GM18499 (cell line): ENCODE measurements around the gene DUOXA2.
"Not testable (repeated sequence)": the region's sequence is repeated elsewhere in the genome, so short reads cannot be mapped to it uniquely, and the experiment has no call there.

Experiments used
- ATAC-seq: cut with Tn5 transposase; IDR thresholded peaks from one replicate; pipeline ENCODE4 v1.9.1; 2021; ENCODE audit warnings: moderate number of reproducible peaks; ENCODE audit not compliant: insufficient read depth, unreplicated experiment

The DUOXA2 gene

DNA sequence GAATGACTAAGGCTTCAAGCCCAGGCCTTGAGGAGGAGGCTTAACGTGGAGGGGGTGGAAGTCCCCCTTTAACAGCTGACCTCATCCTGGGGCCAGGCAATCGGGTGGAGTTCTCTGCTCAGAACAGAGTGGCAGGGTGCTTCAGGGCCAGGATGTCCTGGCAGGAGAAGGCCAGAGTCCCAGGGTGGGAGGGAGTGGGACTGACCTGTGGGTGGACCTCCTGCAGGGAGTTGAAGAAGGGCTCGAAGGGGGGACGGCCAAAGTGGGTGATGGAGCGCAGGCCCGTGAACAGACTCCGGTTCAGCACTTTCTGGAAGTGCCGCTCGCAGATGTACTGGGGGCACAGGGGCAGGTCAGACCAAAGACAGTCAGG is 19.8 kb upstream of the DUOXA2 start:
- no peak for ATAC-seq

- no peak for ATAC-seq
Observed at GRCh38 chr15:45095661-45096060, 18.5 kb upstream of the DUOXA2 start.

DNA sequence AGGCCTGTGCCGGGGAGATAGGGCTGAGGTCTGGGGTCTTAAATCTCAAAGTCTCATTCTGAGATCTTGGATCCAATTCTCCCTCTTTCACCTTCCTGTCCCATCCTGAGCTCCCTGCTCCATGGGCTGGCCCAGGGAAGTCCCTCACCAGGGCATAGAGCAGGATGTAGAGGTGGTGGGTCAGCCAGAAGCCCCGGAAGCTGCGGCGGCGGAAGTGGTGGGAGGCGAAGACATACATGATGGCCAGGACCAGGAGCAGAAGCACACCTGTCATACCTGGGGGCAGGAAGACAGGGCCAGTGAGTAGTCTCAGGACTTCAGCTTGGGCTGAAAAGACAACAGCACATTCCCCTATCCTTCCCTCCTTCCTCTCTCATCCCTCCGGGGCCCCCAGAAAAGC is 16.7 kb upstream of the DUOXA2 start:
- no peak for ATAC-seq

- no peak for ATAC-seq
Observed at GRCh38 chr15:45099549-45100165, 14.5 kb upstream of the DUOXA2 start.

DNA sequence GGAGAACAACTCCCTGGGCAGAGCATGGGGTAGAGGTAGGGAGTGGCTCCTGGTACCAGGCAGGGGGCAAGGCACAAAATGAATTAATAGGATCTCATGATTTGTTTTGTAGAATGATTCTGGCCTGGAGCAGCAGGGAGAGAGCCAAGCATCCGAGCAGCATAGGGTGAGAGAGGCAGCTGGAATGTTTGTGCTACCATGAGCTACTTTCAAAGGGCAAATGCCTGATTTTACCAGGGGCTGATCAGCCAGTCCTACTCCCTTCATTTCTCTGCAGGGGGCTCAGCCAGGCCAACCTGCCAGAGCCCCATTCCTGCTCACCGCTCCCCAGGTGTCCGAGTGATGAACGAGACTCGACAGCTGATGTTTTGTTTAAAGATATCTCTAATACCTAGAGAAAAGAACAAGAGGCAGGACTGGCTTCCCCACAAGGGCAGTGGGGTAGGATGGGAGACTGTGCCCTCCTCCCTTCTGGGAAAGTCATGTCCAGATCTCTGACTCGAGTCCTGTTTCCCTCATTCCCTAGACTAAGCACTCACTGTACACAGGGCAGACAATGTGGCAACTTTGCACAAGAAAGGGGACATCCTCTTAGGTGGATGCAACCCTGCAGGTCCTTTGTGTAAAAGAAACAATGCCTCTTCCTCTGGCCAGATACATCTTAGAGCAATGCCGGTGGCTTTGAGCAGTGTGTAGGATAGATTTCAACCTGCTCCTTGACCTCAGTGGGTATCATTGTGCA is 13.1 kb upstream of the DUOXA2 start:
- ATAC-seq = no peak

DNA sequence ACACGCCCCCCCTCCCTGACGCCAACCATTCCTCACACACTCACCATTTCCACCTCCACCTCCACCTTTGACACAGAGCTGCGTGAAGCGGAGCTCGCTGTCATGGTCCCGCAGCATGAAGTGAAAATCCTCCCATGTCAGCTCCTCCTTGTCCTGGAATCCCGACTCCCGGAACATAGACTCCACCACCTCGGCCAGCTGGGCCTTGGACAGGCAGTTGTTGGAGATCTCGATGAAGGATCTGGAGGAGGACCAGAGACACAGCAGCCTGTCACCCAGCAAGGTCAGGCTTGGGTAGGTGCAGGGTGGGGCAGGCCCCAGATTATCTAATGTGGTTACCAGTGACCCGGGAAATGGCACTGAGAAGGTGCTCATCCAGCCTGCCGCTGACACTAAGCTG is 12.4 kb upstream of the DUOXA2 start:
- no peak for ATAC-seq

DNA sequence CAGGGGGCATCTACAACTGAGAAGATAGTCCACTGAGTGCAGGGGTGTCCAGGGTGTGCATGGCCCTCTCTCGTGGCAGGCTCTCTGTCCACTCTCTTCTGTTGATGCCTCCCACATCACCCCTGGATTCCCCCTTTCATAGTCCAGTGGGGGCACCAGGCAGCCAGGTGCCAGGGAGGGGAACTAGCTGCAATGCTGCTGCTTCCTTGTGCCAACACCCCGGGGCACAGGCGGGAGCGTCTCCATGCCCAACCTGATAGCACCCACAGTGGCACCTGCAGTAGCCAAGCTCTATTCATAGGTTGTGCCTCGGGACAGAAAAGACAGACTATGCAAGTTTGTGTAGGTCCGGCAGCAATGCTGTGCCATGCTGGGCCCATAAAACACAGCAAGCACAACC is 11.9 kb upstream of the DUOXA2 start:
- no peak for ATAC-seq

DNA sequence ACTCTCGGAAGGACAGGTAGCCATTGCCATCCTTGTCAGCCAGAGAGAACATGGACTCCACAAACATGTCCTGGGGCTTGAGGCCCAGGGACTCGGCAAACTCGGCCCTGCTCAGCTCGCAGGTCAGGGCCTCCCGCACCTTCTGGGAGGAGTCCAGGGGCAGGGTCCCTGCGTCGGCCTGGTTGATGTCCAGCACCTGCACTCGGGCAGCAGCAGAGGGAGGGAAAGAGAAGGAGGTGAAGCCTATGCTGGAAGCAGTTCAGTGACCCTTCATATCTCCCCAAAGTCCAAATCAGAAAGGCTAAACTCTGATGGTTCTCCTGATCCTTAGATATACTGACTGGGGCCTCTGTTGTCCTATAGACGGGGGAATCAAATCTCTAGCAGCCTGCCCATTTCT is 10.0 kb upstream of the DUOXA2 start:
- ATAC-seq = not testable (repeated sequence)

DNA sequence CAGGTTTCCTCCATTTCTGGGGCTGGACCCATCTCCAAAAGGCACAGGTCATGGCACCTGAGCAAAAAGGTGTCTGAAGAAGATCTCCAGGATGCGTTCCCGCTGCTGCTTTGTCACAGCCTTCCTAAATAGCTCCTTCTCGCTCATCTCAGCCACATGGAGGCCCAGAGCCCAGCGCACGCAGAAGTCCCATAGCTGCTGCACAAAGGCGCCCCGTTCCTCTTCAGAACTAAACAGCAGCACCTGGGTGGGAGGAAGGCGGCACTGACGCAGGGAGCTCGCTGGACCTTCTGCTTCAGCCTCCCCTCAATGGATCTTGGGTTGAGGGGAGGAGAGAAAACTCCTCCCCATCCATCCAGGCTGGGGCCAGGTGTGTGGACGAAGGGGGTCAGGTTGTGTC is 8.5 kb upstream of the DUOXA2 start:
- ATAC-seq = no peak

DNA sequence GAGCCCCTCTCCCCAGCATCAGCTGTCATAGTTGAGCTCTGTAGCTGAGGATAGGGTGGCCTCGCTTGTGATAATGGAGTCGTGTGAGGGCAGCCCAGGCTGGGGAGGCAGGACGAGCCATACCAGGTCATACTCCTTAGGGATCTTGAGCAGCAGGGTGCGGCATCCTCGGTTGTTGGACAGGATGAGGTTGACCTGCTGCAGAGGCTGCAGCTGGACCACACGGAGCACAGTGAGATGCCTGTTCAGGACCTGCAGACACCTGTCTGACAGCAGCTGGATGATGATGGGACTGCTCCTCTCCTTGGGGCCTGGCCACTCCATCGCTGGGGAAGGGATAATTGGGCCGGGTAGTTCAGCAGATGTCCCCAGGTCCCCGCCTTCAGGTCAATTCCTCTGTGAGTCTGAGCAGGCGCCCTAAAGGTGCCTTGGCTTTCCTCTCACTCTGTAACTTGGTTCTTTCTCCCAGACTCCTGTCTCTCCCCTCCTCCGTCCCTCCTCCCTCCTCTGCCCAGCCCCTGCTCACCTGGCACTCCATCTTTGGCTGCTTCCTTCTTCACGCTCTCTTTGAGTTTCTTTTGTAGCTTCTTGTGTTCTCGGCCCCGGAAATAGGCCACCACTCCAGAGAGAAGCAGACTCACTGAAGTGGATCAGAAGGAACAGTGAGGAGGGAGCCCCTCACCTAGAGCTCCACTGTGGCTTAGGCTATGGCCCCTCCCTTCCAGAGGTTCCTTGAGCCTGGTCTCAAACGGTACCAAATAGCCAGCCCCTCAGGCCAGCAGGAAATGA is 7.9 kb upstream of the DUOXA2 start:
- ATAC-seq = no peak

DNA sequence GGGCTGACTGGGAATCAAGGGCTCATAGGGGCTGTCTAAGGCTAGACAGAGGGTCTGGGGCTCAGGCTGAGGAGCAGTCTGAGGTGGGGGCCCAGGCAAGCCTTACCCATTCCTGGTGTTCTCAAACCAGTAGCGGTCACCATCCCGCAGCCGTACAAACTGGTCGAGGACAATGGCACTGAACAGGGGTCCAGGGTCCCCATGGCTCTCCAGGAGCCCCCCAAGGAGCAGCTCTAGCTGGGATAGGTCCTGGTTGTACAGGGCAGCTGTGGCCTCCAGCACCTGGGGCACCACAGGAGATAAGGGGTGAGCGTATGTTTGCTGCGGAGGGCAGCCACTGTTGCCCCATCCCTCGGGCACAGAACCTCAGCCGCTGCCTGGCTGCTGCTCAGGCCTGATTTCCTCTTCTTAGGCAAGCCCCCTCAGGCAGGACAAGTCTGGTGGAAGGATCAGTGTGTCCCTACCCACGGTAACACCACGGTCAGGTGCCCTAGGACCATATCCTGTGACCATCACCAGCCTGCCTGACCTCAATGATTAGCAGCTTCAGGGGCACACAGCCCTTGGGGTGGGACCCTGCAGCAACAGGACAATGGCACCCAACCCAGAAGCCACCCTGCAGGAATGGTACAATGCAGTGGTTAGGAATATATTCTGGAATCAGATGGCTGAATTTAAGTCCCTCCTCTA is 6.0 kb upstream of the DUOXA2 start:
- ATAC-seq = no peak

DNA sequence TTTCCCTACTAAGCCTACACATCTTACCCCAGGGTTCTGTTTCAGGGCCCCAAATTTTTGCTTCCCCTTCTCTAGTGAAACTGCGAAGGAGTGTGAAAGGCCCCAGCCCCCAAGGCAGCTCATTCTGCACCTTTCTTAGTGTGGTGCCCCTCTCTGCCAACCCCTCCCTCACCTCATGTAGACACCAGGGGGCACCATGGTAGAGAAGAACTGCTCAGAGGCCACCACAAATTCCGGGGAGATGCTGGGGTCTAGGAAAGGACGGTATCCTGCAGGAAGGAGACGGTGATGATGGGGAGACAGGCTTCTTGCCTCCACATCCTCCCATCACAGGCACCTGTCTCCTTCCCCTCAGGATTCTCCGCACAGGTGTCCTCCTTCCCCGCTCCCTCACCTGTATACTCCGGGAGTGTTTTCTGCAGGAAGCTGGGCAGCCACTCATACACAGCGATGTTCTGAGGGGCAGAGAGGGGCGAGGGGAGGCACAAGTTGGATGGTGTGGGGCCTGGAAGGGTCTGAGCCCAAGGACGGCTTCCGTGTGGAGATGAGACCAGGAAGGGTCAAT is 3.8 kb upstream of the DUOXA2 start:
- no peak for ATAC-seq

DNA sequence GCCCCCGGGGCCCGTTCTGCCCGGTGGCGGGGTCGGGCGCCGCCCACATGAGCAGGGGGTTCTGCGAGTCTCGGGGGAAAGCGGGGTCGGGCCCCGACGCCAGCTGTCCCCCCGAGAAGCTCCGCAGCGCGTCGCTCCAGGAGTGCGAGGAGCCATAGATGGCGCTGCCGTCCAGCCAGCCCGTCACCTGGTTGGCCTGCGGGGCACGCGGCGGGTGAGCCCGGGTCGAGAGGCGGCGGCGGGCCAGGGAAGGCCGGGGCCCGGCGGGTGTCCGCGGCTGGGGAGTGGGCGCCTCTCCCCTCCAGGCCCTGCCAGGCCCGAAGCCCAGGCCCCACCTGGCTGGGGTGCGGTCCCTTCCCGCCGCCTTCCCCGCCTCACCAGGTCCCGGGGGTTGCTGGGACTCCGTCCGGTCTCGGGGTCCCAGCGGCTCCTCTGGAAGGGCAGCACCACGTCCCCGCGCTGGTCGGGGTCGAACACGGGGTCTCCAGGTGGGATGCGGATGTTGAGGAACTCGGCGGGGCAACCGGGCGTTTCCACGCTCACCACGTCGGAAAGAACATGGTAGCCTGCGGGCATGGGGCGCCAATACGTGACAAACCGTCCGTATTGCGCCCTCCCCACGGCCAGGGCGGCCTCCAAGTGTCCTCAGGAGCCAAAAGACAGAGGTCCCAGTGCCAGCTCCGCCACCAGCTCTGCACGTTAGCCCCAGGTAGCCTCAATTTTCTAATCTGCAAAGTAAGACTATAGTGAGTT is 2.6 kb upstream of the DUOXA2 start:
- no peak for ATAC-seq

DNA sequence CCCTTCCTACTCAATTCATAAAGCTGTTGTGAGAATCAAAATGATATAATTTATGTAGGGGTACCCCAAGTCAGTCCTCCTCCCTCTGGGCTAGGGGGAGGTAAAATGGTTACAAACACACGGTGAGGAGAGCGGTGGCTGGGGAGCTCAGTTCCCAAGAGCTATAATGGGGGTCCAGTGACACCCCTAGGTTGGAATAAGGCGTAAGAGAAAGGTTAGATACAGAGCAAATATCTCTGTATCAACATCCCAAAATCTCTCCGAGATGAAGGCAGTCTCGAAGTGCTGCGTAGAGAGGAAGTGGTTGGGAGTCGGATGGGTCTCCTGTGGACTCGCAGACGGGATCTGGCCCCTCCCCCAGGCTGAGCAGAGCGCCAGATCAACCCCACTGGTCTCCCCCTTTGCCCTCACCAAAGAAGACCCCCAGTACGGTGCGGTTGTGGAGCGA is 2.0 kb upstream of the DUOXA2 start:
- no peak for ATAC-seq

DNA sequence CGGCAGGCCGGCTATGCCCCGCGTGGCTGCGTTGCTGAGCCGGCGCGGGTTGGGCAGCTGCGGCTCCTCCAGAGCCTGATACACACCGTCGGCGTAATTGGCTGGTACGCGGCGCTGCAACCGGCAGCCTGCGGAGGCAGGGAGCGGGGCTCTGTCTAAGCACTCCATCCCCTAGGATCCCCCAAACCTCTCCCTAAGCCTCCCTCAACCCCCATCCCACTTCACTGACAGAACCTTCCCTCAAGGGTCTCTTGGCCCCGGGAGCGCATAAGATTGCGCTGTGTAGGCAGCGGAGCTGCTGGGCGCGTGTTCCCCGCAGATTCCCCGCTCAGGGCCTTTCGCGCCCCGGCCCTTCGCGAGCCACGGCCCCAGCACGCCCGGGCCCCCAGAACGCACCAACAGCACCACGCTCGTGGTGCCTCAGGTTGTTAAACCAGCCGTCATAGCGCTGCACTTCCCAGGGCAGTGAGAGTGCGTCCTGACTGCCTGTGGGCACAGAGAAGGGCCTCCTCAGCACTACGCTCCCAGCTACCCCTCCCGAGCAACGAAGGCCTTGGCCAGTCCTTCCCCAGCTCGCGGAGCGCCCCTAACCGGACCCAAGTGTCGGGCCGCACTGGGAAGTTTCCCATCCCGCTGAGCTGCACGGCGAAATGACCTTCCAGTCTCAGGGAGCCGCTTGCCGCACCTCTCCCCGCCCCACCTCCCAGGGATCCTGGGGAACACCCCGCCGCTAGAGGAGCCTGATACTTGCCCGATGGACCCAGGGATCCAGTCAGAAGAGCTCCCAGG is 1.3 kb upstream of the DUOXA2 start:
- no peak for ATAC-seq

DNA sequence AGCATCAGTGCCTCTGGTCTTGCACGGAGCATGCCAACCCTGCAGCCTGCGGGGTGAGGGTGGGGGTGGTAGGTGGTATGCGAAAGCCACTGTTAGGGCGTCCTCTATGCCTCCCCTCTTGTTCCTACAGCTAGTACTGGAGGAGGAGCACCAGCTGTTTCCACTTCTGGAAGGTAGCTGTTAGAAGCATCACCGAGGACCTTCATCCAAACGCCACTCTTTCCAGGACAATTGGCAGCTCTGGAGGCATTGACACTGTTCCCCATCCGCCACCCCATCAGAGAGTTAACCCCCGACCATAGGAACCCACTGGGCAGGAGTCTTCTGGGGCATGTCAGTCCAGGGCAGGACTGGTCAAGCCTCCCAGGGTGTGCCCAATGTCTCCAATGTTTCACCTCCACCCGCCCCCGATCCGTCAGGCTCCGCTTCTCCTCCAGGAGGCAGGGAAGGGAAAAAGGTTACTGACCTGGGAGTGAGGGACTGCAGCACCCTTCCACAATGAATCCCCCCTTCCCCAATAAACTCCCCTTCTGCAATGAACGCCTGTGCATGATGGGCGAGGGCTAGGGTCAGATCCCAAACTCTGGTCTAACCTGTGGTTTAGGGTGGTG is 641 bp upstream of the DUOXA2 start:
- ATAC-seq = no peak

- ATAC-seq = no peak
Observed at GRCh38 chr15:45114751-45115085, 592 bp downstream of the DUOXA2 start.

DNA sequence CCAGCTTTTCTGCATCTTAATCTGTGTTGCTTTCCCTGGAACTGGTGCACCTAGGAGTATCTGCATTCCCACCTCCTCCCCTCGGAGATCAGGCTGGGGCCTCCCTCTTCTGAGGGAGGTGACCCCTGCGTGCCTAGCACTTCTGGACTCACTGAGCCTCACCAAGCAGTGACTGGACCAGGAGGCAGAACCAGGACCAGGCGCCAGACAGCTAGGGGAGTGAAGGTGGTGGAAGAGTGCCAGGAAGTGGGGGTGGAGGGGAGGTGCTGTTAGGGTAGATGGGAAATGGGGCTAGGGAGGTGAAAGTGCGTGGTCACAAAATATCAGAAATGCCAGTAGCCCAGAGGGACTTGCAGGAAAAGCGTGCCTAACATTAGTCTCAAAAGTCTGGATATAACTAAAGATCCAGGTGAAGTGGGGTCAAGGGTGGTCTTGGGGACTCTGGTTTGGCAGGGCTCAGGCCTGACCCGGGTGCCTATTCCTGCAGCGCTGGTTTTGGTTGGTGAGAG is 1.2 kb downstream of the DUOXA2 start:
- ATAC-seq = no peak
